DOHH2 (cell line): ENCODE data around the gene GRIN2C.

Source experiments
- H3F3A ChIP-seq: fragments of 200-600 bp; sonication (generic), shearing (Covaris generic); 2 replicates; pipeline ENCODE4 v1.6.0; 2016; ENCODE audit warnings: antibody characterized with exemption, mild to moderate bottlenecking; ENCODE audit not compliant: control insufficient read depth, insufficient read depth
- H3K27ac ChIP-seq: fragments of 200-600 bp; sonication (generic); 2 replicates; pipeline ENCODE4 v1.5.1; 2014; ENCODE audit warnings: low read depth, mild to moderate bottlenecking, low read length, moderate library complexity
- H3K27me3 ChIP-seq: fragments of 200-600 bp; sonication (generic); 2 replicates; pipeline ENCODE4 v1.6.1; 2014; ENCODE audit warnings: mild to moderate bottlenecking, low read length, mixed read lengths; ENCODE audit not compliant: control insufficient read depth
- H3K36me3 ChIP-seq: fragments of 200-600 bp; sonication (generic); 2 replicates; pipeline ENCODE4 v1.6.1; 2014; ENCODE audit warnings: mild to moderate bottlenecking, low read length, moderate library complexity, mixed read lengths; ENCODE audit not compliant: control insufficient read depth
- H3K4me1 ChIP-seq: fragments of 200-600 bp; sonication (generic); 2 replicates; pipeline ENCODE4 v1.6.1; 2014; ENCODE audit warnings: mild to moderate bottlenecking, low read length, mixed read lengths; ENCODE audit not compliant: control insufficient read depth
- H3K4me2 ChIP-seq: fragments of 200-600 bp; sonication (generic); 2 replicates; pipeline ENCODE4 v1.6.0; 2014; ENCODE audit warnings: mild to moderate bottlenecking, low read length, moderate library complexity
- H3K4me3 ChIP-seq: fragments of 200-600 bp; sonication (generic); 2 replicates; pipeline ENCODE4 v1.5.1; 2014; ENCODE audit warnings: mild to moderate bottlenecking, low read length, mixed read lengths
- H3K79me2 ChIP-seq: fragments of 200-600 bp; sonication (generic); 2 replicates; pipeline ENCODE4 v1.6.1; 2014; ENCODE audit warnings: mild to moderate bottlenecking, low read length, mixed read lengths; ENCODE audit not compliant: control insufficient read depth
- H3K9me2 ChIP-seq: fragments of 200-600 bp; sonication (generic); replicated peaks from 2 replicates; pipeline ENCODE4 v1.6.1; 2014; ENCODE audit warnings: mild to moderate bottlenecking, low read length, mixed read lengths; ENCODE audit not compliant: control insufficient read depth
- H3K9me3 ChIP-seq: fragments of 200-600 bp; sonication (generic); 2 replicates; pipeline ENCODE4 v1.6.1; 2014; ENCODE audit warnings: antibody characterized with exemption, low read length, mixed read lengths; ENCODE audit not compliant: control insufficient read depth, insufficient read depth
- H4K20me1 ChIP-seq: fragments of 200-600 bp; sonication (generic); 2 replicates; pipeline ENCODE4 v1.6.0; 2014; ENCODE audit warnings: low read depth, mild to moderate bottlenecking, antibody characterized with exemption, low read length, moderate library complexity; ENCODE audit not compliant: control insufficient read depth, insufficient read depth
- EZH2phosphoT487 ChIP-seq: fragments of 200-600 bp; sonication (generic); IDR thresholded peaks from 2 replicates; pipeline ENCODE4 v1.6.1; 2017; ENCODE audit warnings: borderline replicate concordance, mild to moderate bottlenecking, antibody characterized with exemption, low read length, moderate library complexity, mixed read lengths
- TF ChIP-seq, protein P1 (sequence below): fragments of 200-600 bp; sonication (generic); IDR thresholded peaks from one replicate; pipeline ENCODE4 v1.5.1; 2014; ENCODE audit warnings: antibody characterized with exemption, mild to moderate bottlenecking, low read depth, low read length; ENCODE audit not compliant: poor library complexity, severe bottlenecking

GRIN2C gene

DNA sequence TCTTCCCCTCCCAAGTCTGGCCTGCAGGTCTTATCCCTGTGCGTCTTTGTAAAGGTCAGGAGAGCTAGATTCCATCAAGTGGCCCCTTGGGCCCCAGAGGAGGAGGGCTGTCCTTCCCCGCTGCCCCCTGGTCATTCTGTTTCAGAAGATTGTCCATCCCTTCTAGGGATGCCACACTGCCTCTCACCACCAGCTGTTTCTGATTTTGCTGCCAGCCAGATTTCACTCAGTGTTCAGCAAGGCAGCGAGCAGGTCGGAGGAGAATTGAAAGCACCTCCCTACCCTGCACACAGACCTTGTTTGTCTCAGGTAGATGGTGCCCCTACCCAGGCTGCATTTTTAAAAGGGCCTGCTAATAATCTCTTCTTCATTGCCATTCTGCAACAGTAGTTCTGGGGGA, 61.9 kb downstream of the GRIN2C start:
- no peak for TF ChIP-seq EZH2phosphoT487
- TF ChIP-seq, protein P1, sequence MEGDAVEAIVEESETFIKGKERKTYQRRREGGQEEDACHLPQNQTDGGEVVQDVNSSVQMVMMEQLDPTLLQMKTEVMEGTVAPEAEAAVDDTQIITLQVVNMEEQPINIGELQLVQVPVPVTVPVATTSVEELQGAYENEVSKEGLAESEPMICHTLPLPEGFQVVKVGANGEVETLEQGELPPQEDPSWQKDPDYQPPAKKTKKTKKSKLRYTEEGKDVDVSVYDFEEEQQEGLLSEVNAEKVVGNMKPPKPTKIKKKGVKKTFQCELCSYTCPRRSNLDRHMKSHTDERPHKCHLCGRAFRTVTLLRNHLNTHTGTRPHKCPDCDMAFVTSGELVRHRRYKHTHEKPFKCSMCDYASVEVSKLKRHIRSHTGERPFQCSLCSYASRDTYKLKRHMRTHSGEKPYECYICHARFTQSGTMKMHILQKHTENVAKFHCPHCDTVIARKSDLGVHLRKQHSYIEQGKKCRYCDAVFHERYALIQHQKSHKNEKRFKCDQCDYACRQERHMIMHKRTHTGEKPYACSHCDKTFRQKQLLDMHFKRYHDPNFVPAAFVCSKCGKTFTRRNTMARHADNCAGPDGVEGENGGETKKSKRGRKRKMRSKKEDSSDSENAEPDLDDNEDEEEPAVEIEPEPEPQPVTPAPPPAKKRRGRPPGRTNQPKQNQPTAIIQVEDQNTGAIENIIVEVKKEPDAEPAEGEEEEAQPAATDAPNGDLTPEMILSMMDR: no peak
- Histone ChIP-seq H4K20me1 (no peaks in the 10 kb centered on the region), H3K27me3 (no peaks in the 10 kb centered on the region), H3F3A (no peaks in the 10 kb centered on the region), H3K4me1 (no peaks in the 10 kb centered on the region), H3K36me3 (no peaks in the 10 kb centered on the region), H3K9me3 (no peaks in the 10 kb centered on the region), H3K79me2 (no peaks in the 10 kb centered on the region), H3K27ac (no peak overlapping the region), H3K9me2 (no peaks in the 10 kb centered on the region), H3K4me3 (no peak overlapping the region), H3K4me2 (no peak overlapping the region)

DNA sequence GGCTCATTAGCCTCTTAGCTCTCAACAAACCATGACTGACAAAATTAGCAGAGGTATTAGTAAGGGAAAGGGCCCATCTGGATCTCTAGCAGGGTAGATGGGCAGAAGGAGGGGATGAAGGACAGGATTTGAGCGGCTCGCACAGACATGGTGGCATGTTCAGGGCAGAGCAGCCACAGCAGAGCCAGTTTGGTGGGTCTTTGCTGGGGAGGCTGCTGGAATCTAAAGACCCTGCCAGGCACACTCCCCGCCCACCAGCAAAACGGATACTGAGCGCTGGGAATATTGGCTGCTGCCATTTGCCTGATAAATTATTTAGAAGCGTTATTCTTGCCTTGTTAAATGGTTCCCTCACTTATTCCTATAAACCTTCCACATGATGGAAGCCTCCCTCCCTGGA, 62.8 kb downstream of the GRIN2C start:
- Histone ChIP-seq H3K4me1 (no peaks in the 10 kb centered on the region), H3K4me2 (no peak overlapping the region), H4K20me1 (no peaks in the 10 kb centered on the region), H3K27me3 (no peaks in the 10 kb centered on the region), H3K9me3 (no peaks in the 10 kb centered on the region), H3F3A (no peaks in the 10 kb centered on the region), H3K36me3 (no peaks in the 10 kb centered on the region), H3K27ac (no peak overlapping the region), H3K79me2 (no peaks in the 10 kb centered on the region), H3K9me2 (no peaks in the 10 kb centered on the region), H3K4me3 (no peak overlapping the region)
- no peak for TF ChIP-seq EZH2phosphoT487
- TF ChIP-seq, protein P1: no peak

DNA sequence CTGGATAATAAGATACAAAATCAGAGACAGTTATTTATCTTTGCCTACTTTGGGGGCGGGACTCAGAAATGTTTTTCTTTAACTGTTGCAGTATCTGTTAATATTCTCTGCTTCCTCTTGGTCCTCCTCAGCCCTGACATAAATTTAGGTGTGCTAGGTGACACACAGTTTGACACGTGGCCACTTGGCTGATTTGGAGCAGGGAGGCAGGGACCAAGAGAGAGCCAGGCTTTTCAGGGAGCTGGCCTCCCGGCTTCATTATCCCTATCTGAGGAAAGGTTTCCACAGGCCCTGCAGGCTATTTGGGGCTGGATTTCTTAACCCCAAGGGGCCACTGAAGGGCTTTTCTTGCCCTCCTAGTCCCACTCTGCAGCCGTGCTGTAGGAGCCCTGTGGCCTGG, 63.5 kb downstream of the GRIN2C start:
- TF ChIP-seq, protein P1: no peak
- TF ChIP-seq EZH2phosphoT487: no peak
- Histone ChIP-seq H3K4me1 (peaks cover 1% of the 10 kb centered on the region), H3K27me3 (no peaks in the 10 kb centered on the region), H3K36me3 (no peaks in the 10 kb centered on the region), H3K9me2 (no peaks in the 10 kb centered on the region), H4K20me1 (no peaks in the 10 kb centered on the region), H3K9me3 (no peaks in the 10 kb centered on the region), H3K4me2 (no peak overlapping the region), H3K27ac (no peak overlapping the region), H3K4me3 (no peak overlapping the region), H3K79me2 (no peaks in the 10 kb centered on the region), H3F3A (no peaks in the 10 kb centered on the region)
